Measurements from ENCODE around the gene SLC6A3. TPM values are rescaled to one million over a fixed set of nuclear protein-coding genes. Genes with fewer than 3 reads are reported as not detected.

SLC6A3 gene
- total and polyA plus RNA-seq, 7 donors, result under 0.01 to 0.01 TPM; not detected in 5

DNA sequence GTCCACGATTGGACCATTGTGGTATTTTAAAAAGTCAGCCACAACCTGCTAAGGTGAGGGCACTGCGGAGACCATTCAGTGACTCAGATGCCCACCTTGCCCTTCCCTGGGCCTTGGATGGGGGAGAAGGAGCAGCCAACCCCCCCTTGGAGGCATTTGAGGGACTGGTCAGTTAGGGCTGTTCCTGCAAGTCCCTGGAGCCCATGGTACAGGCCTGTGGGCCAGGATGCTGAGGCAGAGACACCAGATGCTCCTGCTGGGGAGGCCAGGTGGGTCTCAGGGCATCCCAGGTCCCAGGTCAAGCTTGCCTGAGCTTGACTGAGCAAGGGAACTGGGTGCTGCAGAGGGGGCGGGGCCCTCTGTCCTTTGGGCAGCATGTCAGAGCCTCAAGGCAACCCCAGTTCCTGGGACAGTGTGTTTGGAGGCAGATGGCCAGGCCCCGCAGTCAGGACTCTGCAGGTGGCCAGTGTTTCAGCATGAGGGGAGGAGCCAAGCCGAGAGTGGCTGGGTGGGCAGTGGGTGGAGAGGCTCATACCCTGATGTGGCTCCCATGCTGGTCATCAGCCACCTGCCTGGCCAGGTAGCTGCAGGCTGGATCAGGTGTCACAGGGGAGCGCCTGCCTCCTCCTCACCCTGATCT is 27.5 kb downstream of the SLC6A3 start:
- H3K27me3 ChIP-seq (ENCODE audit: insufficient read depth in 3 of 3, low read length in 2 of 3), result peaks cover 0 to 37% (median 11%) of the 10 kb centered on the region in 3 donors
- no peak overlapping the region for H3K27ac ChIP-seq
- WGBS, 3 donors, result 61 to 70% (median 68%) methylated on average over 6 of the region's 6 CpGs
- ATAC-seq (no peak), DNase-seq (peak; percentile 3 to 42)
- H3K4me1 ChIP-seq, result no peaks in the 10 kb centered on the region
- no peak overlapping the region for H3K4me3 ChIP-seq
- intact Hi-C loops (cut with DNase I), result no loop called here
- H3K36me3 ChIP-seq (ENCODE audit: insufficient read depth in 1 of 2, low read depth in 1 of 2), result no peaks in the 10 kb centered on the region
- no peaks in the 10 kb centered on the region for H3K9me3 ChIP-seq
- TF ChIP-seq, protein P1, sequence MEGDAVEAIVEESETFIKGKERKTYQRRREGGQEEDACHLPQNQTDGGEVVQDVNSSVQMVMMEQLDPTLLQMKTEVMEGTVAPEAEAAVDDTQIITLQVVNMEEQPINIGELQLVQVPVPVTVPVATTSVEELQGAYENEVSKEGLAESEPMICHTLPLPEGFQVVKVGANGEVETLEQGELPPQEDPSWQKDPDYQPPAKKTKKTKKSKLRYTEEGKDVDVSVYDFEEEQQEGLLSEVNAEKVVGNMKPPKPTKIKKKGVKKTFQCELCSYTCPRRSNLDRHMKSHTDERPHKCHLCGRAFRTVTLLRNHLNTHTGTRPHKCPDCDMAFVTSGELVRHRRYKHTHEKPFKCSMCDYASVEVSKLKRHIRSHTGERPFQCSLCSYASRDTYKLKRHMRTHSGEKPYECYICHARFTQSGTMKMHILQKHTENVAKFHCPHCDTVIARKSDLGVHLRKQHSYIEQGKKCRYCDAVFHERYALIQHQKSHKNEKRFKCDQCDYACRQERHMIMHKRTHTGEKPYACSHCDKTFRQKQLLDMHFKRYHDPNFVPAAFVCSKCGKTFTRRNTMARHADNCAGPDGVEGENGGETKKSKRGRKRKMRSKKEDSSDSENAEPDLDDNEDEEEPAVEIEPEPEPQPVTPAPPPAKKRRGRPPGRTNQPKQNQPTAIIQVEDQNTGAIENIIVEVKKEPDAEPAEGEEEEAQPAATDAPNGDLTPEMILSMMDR (IDR thresholded peaks at IDR 0.05), result no peak

DNA sequence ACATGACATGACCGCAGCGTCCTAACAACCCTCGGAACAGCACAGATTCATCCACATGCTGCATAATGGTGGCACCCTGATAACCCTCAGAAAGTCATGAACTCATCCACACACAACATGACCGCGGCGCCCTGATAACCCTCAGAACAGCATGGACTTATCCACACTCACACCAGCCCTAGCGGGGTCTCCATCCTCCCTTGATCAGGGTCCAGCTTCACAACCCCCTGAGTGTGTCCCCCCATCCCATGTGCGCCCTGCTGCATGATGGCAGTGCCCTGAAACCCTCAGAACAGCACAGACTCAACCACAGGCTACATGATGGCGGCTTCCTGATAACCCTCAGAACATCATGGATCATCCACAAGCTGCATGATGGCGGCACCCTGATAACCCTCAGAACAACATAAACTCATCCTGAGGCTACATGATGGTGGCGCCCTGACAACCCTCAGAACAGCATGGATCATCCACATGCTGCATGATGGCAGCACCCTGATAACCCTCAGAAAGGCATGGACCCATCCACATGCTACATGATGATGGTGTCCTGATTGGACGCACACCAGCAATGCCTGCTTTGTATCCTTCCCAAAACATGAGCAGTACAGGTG is 28.3 kb downstream of the SLC6A3 start:
- TF ChIP-seq, protein P1 (IDR thresholded peaks at IDR 0.05), result no peak
- Histone ChIP-seq H3K4me3 (no peak overlapping the region), H3K27me3 (ENCODE audit: insufficient read depth in 3 of 3, low read length in 2 of 3) (peaks cover 0 to 42% (median 14%) of the 10 kb centered on the region in 3 donors), H3K9me3 (no peaks in the 10 kb centered on the region), H3K27ac (no peak overlapping the region), H3K4me1 (no peaks in the 10 kb centered on the region), H3K36me3 (ENCODE audit: insufficient read depth in 1 of 2, low read depth in 1 of 2) (no peaks in the 10 kb centered on the region)
- intact Hi-C loops (cut with DNase I), result no loop called here
- no peak for ATAC-seq
- 86 to 88% (median 88%) methylated on average over 12 of the region's 12 CpGs for WGBS, 3 donors
- peak; percentile 4 to 26 for DNase-seq

DNA sequence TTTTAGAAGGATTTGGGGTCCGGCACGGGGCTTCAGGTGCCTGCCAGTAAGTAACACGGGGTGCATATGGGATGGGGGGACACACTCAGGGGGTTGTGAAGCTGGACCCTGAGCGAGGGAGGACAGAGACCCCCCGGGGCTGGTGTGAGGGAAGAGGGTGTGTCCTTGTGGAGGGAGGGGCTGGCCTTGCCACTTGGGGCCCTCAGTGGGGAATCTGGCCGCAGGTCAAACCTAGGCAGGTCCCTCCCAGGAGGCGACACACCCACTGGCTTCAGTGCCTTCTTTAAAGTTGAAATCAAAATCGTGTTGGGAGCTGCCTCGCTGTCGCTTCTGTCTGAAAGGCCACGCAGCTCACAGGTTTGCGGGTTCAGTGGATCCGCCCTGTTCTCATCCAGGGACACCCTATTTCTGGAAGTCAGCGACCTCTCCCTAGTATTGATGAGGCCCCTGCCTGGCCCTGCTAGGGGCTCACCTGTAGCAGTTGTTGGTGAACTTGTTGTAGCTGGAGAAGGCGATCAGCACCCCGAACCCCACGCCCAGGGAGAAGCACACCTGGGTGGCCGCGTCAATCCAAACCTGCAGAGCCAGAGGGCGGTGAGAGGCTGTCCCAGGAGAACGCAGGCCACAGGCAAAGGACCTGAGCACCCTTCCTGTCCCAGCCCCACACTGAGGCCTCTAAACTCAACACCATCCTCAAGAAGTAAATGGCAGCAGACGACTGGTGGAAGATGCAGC is 29.4 kb downstream of the SLC6A3 start:
- 73 to 76% (median 74%) methylated on average over 20 to 22 of the region's 22 CpGs for WGBS, 3 donors

DNA sequence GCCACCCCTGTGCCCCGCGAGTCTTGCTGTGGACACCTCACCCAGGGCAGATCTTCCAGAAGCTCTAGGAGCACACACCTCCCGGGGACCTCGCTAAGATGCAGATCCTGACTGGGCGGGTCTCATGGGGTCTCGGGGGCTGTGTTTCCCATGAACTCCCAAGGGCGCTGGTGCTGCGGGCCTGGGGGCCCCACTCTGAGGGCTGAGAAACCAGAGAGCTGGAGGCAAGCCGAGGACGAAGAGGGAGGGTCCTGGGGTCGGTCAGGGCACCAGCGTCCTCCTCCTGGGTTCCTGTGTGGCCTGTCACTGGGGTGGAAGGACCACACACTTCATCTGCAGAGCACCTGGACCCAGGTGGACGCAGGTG is 30.2 kb downstream of the SLC6A3 start:
- intact Hi-C loops (cut with DNase I), result no loop called here
- H3K27me3 ChIP-seq (ENCODE audit: insufficient read depth in 3 of 3, low read length in 2 of 3), result peaks cover 0 to 49% (median 11%) of the 10 kb centered on the region in 3 donors
- no peaks in the 10 kb centered on the region for H3K4me1 ChIP-seq
- H3K36me3 ChIP-seq (ENCODE audit: insufficient read depth in 1 of 2, low read depth in 1 of 2), result no peaks in the 10 kb centered on the region
- WGBS, 3 donors, result 42 to 47% (median 45%) methylated on average over 12 to 13 of the region's 13 CpGs
- H3K4me3 ChIP-seq, result no peak overlapping the region
- TF ChIP-seq, protein P1 (IDR thresholded peaks at IDR 0.05), result no peak
- peak; percentile 7 to 20 for DNase-seq
- no peaks in the 10 kb centered on the region for H3K9me3 ChIP-seq
- no peak for ATAC-seq
- no peak overlapping the region for H3K27ac ChIP-seq

More for the DNA sequence above, 29.4 kb downstream of the SLC6A3 start:
- Histone ChIP-seq H3K27me3 (ENCODE audit: insufficient read depth in 3 of 3, low read length in 2 of 3) (peaks cover 0 to 43% (median 10%) of the 10 kb centered on the region in 3 donors), H3K4me1 (no peaks in the 10 kb centered on the region), H3K9me3 (no peaks in the 10 kb centered on the region), H3K4me3 (no peak overlapping the region), H3K27ac (no peak overlapping the region), H3K36me3 (ENCODE audit: insufficient read depth in 1 of 2, low read depth in 1 of 2) (no peaks in the 10 kb centered on the region)
- TF ChIP-seq, protein P1 (IDR thresholded peaks at IDR 0.05), result no peak
- intact Hi-C loops (cut with DNase I), result no loop called here
- ATAC-seq (no peak), DNase-seq (peak; percentile 8 to 38)
